GM19463 (cell line): Measurements from ENCODE around the gene NODAL.

Experiments
- ATAC-seq: cut with Tn5 transposase; IDR thresholded peaks from one replicate; pipeline ENCODE4 v1.9.1; 2021; ENCODE audit warnings: mild to moderate bottlenecking, moderate library complexity; ENCODE audit not compliant: unreplicated experiment

Gene NODAL

GRCh38 chr10:70396140-70396539 is 45.3 kb downstream of the NODAL start:
- no peak for ATAC-seq

- no peak for ATAC-seq
Measured at GRCh38 chr10:70391654-70392053, 49.8 kb downstream of the NODAL start.
